Putamen (tissue), 1 donor: ENCODE measurements around the gene ICAM3.

Source experiments
- DNase-seq: peaks from one replicate; pipeline ENCODE4 v3.0.0-alpha.2; 2016; ENCODE audit warnings: low spot score

ICAM3 gene

DNA sequence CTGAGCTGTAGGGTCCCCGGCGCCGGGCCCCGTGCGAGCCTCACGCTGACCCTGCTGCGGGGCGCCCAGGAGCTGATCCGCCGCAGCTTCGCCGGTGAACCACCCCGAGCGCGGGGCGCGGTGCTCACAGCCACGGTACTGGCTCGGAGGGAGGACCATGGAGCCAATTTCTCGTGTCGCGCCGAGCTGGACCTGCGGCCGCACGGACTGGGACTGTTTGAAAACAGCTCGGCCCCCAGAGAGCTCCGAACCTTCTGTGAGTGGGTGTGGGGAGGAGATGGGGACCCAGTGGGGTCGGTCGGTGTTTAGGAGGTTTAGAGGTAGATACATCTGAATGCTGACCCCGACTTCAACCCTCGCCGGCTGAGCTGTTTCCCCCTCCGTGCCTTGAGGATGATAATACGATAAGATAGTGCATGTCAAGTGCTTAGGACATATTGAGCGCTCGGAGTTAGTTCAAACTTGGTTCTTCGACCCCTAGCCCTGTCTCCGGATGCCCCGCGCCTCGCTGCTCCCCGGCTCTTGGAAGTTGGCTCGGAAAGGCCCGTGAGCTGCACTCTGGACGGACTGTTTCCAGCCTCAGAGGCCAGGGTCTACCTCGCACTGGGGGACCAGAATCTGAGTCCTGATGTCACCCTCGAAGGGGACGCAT, 47.7 kb downstream of the ICAM3 start:
- DNase-seq = no peak

DNA sequence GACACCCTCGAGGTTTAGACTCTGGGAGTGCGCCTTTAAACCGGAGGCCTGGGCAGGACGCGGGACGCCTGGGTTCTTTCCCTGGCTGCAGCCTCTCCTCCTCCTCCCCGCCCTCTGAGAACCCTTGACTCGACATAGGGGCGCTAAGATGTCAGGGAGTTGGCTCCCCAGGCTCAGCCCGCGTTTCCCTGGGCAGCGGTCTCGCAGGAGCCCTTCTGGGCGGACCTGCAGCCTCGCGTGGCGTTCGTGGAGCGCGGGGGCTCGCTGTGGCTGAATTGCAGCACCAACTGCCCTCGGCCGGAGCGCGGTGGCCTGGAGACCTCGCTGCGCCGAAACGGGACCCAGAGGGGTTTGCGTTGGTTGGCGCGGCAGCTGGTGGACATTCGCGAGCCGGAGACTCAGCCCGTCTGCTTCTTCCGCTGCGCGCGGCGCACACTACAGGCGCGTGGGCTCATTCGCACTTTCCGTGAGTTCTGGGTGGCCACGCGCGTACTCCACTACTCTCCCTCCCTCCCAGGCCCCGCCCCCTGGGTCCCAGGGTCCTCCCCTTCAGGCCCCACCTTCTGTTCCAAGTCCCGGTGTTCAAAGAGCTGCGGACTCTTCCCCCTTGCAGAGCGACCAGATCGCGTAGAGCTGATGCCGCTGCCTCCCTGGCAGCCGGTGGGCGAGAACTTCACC, 48.4 kb downstream of the ICAM3 start:
- peak; percentile 47 for DNase-seq

DNA sequence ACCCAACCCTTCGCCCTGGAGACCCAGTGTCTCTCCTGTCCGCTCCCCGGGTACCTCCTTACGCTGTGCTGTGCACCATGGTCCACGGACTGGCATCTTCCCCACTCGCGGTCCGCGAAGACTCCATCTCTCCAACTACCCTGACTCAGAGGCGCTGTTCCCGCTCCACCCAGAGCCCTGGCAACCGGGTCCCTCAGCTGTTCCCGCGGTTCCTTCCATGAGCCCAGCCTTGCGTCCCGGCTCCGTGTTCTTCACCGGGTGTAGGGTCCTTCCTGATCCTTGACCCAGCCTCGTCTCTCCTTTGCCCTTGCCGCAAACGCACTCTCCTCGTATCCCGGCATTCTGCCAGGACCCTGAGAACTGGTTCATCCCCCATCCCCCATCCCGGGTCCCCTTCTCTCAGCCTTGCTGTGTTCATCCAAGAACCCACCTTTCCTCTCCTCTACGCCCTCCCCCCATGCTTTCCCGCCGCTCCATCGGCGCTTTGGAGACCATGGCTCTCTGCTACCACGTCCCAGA, 49.0 kb downstream of the ICAM3 start:
- no peak for DNase-seq

DNA sequence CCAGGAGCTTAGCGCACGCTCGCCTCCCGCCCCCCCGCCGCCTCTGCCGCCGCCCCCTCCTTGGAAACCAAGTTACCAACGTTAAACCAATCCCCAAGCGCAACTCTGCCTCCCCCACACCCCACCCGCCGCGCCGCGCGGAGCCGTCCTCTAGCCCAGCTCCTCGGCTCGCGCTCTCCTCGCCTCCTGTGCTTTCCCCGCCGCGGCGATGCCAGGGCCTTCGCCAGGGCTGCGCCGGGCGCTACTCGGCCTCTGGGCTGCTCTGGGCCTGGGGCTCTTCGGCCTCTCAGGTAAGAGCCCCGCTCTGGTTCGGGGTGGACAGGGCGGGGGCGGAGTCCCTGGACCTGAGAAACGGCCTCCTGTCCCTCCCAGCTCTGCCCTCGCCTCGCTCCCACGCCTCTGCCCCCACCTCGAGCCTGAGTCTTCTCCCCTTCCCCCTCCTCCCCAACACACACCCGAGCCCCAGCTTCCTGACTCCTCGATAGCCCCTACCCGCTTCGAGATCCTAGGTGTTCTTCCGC, 49.5 kb downstream of the ICAM3 start, which contains the start of gene ICAM5:
TSS of gene ICAM5 (plus strand) at position 117 of the 521 bp plus-strand sequence. CDS start at position 209, 92 bp downstream.
- DNase-seq = peak; percentile 55

DNA sequence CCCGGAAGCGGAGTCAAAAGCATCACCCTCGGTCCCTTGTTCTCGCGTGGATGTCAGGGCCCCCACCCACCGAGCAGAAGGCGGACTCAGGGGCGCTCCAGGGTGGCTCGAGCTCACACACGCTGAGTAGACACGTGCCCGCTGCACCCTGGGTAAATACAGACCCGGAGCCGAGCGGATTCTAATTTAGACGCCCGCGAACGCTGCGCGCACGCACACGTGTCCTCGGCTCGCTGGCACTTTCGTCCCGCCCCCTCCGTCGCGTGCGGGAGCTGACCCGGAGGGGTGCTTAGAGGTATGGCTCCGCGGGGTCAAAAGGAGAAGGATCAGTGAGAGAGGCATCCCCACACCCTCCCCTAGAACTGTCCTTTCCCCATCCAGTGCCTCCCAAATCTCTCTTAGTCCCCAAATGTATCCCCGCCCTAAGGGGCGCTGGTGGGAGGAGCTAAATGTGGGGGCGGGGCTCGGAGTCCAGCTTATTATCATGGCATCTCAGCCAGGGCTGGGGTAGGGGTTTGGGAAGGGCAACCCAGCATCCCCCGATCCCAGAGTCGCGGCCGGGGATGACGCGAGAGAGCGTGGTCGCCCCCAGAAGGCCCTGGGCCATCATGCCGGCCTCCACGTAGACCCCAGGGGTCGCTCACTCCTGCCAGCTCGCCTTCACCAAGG, 50.1 kb downstream of the ICAM3 start:
- DNase-seq = peak; percentile 37

DNA sequence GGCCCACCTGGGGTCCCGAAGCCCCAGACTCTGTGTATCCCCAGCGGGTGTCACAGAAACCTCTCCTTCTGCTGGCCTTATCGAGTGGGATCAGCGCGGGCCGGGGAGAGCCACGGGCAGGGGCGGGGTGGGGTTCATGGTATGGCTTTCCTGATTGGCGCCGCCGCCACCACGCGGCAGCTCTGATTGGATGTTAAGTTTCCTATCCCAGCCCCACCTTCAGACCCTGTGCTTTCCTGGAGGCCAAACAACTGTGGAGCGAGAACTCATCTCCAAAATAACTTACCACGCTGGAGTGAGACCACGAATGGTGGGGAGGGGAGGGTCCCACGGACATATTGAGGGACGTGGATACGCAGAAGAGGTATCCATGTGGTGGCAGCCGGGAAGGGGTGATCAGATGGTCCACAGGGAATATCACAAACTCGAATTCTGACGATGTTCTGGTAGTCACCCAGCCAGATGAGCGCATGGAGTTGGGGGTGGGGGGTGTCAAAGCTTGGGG, 50.7 kb downstream of the ICAM3 start:
- peak; percentile 51 for DNase-seq

DNA sequence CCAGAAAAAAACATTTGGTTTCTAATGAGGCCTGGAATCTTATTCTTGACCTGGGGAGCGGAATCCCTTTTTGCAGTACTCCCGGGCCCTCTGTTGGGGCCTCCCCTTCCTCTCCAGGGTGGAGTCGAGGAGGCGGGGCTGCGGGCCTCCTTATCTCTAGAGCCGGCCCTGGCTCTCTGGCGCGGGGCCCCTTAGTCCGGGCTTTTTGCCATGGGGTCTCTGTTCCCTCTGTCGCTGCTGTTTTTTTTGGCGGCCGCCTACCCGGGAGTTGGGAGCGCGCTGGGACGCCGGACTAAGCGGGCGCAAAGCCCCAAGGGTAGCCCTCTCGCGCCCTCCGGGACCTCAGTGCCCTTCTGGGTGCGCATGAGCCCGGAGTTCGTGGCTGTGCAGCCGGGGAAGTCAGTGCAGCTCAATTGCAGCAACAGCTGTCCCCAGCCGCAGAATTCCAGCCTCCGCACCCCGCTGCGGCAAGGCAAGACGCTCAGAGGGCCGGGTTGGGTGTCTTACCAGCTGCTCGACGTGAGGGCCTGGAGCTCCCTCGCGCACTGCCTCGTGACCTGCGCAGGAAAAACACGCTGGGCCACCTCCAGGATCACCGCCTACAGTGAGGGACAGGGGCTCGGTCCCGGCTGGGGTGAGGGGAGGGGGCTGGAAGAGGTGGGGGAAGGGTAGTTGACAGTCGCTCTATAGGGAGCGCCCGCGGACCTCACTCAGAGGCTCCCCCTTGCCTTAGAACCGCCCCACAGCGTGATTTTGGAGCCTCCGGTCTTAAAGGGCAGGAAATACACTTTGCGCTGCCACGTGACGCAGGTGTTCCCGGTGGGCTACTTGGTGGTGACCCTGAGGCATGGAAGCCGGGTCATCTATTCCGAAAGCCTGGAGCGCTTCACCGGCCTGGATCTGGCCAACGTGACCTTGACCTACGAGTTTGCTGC, 52.4 kb downstream of the ICAM3 start, which contains the start of gene ICAM4:
TSS of gene ICAM4 (plus strand) at position 153 of the 935 bp plus-strand sequence. CDS start at position 211, 58 bp downstream.
- no peak for DNase-seq

DNA sequence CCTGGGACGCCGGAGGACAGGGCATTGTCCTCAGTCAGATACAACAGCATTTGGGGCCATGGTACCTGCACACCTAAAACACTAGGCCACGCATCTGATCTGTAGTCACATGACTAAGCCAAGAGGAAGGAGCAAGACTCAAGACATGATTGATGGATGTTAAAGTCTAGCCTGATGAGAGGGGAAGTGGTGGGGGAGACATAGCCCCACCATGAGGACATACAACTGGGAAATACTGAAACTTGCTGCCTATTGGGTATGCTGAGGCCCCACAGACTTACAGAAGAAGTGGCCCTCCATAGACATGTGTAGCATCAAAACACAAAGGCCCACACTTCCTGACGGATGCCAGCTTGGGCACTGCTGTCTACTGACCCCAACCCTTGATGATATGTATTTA, 54.0 kb downstream of the ICAM3 start:
- DNase-seq = no peak

DNA sequence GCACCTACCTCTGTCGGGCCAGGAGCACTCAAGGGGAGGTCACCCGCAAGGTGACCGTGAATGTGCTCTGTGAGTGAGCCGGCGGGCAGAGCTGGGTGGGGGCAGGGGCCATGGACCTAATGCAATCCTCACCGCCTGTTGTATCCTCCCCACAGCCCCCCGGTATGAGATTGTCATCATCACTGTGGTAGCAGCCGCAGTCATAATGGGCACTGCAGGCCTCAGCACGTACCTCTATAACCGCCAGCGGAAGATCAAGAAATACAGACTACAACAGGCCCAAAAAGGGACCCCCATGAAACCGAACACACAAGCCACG, 54.5 kb downstream of the ICAM3 start:
- DNase-seq = no peak

DNA sequence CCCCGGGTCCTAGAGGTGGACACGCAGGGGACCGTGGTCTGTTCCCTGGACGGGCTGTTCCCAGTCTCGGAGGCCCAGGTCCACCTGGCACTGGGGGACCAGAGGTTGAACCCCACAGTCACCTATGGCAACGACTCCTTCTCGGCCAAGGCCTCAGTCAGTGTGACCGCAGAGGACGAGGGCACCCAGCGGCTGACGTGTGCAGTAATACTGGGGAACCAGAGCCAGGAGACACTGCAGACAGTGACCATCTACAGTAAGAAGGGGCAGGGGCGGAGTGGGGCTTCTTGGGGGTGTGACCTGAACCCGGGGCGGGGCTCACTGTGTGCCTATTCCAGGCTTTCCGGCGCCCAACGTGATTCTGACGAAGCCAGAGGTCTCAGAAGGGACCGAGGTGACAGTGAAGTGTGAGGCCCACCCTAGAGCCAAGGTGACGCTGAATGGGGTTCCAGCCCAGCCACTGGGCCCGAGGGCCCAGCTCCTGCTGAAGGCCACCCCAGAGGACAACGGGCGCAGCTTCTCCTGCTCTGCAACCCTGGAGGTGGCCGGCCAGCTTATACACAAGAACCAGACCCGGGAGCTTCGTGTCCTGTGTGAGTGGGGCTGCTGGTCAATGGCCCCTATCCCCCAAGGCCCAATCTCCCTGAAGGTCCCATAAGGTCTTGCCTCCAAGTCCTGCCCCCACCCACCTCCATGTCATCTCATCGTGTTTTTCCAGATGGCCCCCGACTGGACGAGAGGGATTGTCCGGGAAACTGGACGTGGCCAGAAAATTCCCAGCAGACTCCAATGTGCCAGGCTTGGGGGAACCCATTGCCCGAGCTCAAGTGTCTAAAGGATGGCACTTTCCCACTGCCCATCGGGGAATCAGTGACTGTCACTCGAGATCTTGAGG, 55.1 kb downstream of the ICAM3 start:
- DNase-seq = no peak
